Measurements from ENCODE around the gene PLAU.

PLAU gene

DNA sequence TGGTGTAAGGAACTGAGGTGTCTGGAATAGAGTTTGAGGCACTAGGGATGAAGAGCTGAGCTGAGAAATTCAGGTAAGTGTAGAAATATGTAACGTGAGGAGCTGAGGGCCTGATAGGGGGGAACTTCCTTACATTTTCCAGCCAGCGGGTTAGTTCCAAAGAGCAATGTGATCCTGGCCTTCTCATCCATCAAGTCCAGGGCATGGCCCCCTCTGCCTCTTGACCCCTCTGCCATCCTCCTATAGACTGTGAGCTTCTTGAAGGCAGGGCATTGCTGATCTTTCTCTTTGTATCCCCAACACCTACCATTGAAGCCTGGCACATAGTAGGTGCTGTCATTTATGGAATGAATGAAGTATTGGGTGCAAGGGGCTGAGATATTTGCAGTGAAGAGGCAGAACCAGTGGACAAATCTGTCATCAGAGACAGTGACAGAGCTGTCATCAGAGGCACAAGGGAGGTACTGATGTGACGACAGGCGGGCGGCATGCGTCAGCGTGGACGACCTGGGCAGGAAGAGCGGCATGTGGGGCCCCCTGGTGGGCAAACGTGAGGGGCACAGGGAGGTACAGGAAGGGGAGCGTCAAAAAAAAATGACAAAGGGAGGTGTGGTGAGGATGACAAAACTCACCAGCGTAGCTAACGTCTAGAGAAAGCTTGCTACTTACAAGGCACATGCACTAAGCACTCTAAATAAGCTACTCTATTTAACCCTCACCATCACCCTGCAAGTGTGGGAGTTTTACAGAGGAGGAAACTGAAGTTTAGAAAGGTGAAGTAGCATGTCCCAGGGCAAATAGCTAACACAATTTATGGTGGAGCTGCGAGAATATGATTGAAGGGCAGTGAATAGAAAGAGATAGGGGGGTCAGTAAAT lies 31.4 kb upstream of the PLAU start:
- TF ChIP-seq, protein P1, sequence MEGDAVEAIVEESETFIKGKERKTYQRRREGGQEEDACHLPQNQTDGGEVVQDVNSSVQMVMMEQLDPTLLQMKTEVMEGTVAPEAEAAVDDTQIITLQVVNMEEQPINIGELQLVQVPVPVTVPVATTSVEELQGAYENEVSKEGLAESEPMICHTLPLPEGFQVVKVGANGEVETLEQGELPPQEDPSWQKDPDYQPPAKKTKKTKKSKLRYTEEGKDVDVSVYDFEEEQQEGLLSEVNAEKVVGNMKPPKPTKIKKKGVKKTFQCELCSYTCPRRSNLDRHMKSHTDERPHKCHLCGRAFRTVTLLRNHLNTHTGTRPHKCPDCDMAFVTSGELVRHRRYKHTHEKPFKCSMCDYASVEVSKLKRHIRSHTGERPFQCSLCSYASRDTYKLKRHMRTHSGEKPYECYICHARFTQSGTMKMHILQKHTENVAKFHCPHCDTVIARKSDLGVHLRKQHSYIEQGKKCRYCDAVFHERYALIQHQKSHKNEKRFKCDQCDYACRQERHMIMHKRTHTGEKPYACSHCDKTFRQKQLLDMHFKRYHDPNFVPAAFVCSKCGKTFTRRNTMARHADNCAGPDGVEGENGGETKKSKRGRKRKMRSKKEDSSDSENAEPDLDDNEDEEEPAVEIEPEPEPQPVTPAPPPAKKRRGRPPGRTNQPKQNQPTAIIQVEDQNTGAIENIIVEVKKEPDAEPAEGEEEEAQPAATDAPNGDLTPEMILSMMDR (IDR thresholded peaks at IDR 0.05): peak; percentile 98
- no peaks in the 10 kb centered on the region for H3K27me3 ChIP-seq (ENCODE audit: control insufficient read depth, insufficient read depth, low read length)
- no peak overlapping the region for H3K9ac ChIP-seq
- H3K9me3 ChIP-seq (ENCODE audit: control insufficient read depth, low read length): no peaks in the 10 kb centered on the region
- peaks cover 3% of the 10 kb centered on the region for H3K4me1 ChIP-seq
- H3K79me2 ChIP-seq: no peaks in the 10 kb centered on the region
- H2AFZ ChIP-seq: peak overlapping the region; percentile 49
- no peaks in the 10 kb centered on the region for H3K36me3 ChIP-seq (ENCODE audit: control insufficient read depth, insufficient read depth, low read length)
- H3K4me2 ChIP-seq (ENCODE audit: low read length): no peak overlapping the region
- H3K27ac ChIP-seq: no peak overlapping the region
- H3K4me3 ChIP-seq (ENCODE audit: low read depth, low read length): no peak overlapping the region

DNA sequence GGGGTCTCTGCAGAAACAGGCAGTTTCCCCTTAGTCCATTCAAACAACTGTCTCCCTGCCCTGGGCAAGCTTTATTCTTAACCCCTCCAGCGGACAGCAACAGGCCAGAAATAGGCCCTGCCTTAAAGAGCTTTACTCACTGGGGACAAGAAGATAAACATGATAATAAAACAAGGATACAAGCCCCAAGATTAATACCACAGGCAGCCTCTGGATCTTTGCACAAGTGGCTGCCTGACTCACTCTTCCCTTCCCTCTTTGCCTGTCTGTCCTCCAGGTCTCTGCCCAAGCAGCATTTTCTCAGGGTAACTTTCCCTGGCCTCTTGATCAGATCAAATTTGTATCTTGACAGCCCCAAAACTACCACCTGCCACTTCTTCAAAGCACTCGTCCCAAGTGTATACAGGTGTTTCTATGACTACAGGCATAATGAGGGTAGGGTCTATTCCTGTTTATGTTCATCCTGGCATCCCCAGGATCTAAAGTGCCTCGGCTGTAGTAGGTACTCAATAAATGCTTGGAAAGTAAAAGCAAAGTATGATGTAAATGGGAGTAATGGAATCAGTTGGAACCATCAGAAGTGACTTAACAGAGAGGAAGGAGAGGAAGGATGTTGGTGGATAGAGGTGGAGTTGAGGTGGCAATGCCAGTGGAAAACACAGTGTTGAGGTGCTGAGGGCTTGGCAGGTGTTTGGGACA lies 29.6 kb upstream of the PLAU start:
- TF ChIP-seq, protein P1 (IDR thresholded peaks at IDR 0.05): no peak
- Histone ChIP-seq H3K4me1 (peaks cover 6% of the 10 kb centered on the region), H3K27me3 (ENCODE audit: control insufficient read depth, insufficient read depth, low read length) (no peaks in the 10 kb centered on the region), H3K27ac (no peak overlapping the region), H3K36me3 (ENCODE audit: control insufficient read depth, insufficient read depth, low read length) (no peaks in the 10 kb centered on the region), H3K9me3 (ENCODE audit: control insufficient read depth, low read length) (no peaks in the 10 kb centered on the region), H3K9ac (no peak overlapping the region), H3K79me2 (no peaks in the 10 kb centered on the region), H2AFZ (no peak overlapping the region), H3K4me2 (ENCODE audit: low read length) (no peak overlapping the region), H3K4me3 (ENCODE audit: low read depth, low read length) (no peak overlapping the region)

DNA sequence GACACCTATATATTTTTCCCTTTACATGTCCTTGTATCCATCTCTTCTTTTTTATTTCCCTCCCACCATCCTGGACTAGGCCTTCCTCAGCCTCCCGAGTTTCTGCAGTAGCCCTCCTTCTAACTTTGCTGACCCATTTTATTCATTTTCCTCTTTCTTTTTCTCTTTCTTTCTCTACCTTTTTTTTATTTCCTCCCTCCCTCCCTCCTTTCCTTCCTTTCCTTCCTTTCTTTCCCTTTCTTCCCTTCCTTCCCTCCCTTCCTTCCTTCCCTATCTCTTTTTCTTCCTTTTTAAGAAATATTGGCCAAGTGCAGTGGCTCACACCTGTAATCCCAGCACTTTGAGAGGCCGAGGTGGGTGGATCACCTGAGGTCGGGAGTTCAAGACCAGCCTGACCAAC lies 26.9 kb upstream of the PLAU start:
- Histone ChIP-seq H3K4me2 (ENCODE audit: low read length) (no peak overlapping the region), H2AFZ (no peak overlapping the region), H3K9ac (no peak overlapping the region), H3K79me2 (no peaks in the 10 kb centered on the region), H3K36me3 (ENCODE audit: control insufficient read depth, insufficient read depth, low read length) (no peaks in the 10 kb centered on the region), H3K4me3 (ENCODE audit: low read depth, low read length) (no peak overlapping the region), H3K27me3 (ENCODE audit: control insufficient read depth, insufficient read depth, low read length) (no peaks in the 10 kb centered on the region), H3K27ac (no peak overlapping the region), H3K4me1 (peaks cover 30% of the 10 kb centered on the region), H3K9me3 (ENCODE audit: control insufficient read depth, low read length) (no peaks in the 10 kb centered on the region)
- TF ChIP-seq, protein P1 (IDR thresholded peaks at IDR 0.05): no peak

DNA sequence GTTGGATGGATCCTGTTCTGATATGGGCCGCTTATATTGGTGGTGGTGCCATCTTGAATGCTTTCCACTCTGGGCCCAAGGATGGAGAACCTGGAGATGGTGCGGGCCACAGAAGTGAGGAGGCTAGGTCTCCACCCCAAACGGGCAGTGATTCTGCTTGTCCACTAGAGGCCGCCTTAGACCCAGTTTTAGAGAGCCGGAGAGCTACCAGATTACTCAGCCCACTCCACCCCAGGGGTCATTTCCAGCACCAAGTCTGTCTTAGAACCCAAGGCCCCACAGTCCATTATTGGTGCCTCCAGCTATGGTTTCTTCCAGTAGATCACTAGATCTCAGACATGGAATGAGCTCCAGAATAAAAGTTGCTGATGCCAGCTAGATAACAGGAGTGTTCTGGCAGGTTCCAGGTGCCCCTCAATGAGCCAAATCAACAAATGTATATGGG lies 24.8 kb upstream of the PLAU start:
- no peaks in the 10 kb centered on the region for H3K36me3 ChIP-seq (ENCODE audit: control insufficient read depth, insufficient read depth, low read length)
- H3K4me1 ChIP-seq: peaks cover 27% of the 10 kb centered on the region
- peak overlapping the region; percentile 70 for H3K27ac ChIP-seq
- peak overlapping the region; percentile 86 for H2AFZ ChIP-seq
- no peak overlapping the region for H3K9ac ChIP-seq
- TF ChIP-seq, protein P1 (IDR thresholded peaks at IDR 0.05): peak; percentile 85
- H3K9me3 ChIP-seq (ENCODE audit: control insufficient read depth, low read length): no peaks in the 10 kb centered on the region
- H3K79me2 ChIP-seq: no peaks in the 10 kb centered on the region
- no peaks in the 10 kb centered on the region for H3K27me3 ChIP-seq (ENCODE audit: control insufficient read depth, insufficient read depth, low read length)
- H3K4me3 ChIP-seq (ENCODE audit: low read depth, low read length): no peak overlapping the region
- H3K4me2 ChIP-seq (ENCODE audit: low read length): peak overlapping the region; percentile 23
